Mammary epithelial cell (primary cell): Measurements from ENCODE around the gene BLVRB.

ENCODE experiments used
- CTCF ChIP-seq, 2 donors: IDR thresholded peaks in 1 of 2; conservative IDR thresholded peaks in 1 of 2; 2 replicates each; pipeline ENCODE4 v1.5.1; 2011 to 2012; ENCODE audit warnings: inconsistent platforms in 2 of 2, low read length in 2 of 2, mild to moderate bottlenecking in 2 of 2, control low read depth in 1 of 2, low read depth in 1 of 2; ENCODE audit not compliant: insufficient read depth in 1 of 2; ENCODE audit errors: extremely low read depth in 1 of 2
- EZH2 ChIP-seq: IDR thresholded peaks from 2 replicates; pipeline ENCODE4 v1.6.1; 2012; ENCODE audit warnings: low read length, inconsistent platforms, borderline replicate concordance

GRCh38 chr19:40472516-40472915, 7.0 kb upstream of the BLVRB start:
- TF ChIP-seq CTCF (conservative IDR thresholded peaks at IDR 0.05 in 1 of 2, IDR thresholded peaks at IDR 0.05 in 1 of 2; ENCODE audit: extremely low read depth in 1 of 2, insufficient read depth in 1 of 2, low read depth in 1 of 2, low read length in 2 of 2) (no peak), EZH2 (no peak)
